HEK293T (cell line): ENCODE measurements around the gene SMIM45.

Experiments
- ARNT ChIP-seq: fragments of 450-650 bp; IDR thresholded peaks from 2 replicates; pipeline ENCODE4 v1.6.1; 2017; ENCODE audit warnings: mild to moderate bottlenecking
- BHLHE40 ChIP-seq: fragments of 450-650 bp; IDR thresholded peaks from 2 replicates; pipeline ENCODE4 v1.6.1; 2016; ENCODE audit warnings: mild to moderate bottlenecking, moderate library complexity, borderline replicate concordance
- CTBP1 ChIP-seq: fragments of 450-650 bp; IDR thresholded peaks from 2 replicates; pipeline ENCODE4 v1.6.1; 2016; ENCODE audit warnings: borderline replicate concordance
- FOXA1 ChIP-seq: fragments of 450-650 bp; IDR thresholded peaks from 2 replicates; pipeline ENCODE4 v1.6.1; 2016; ENCODE audit warnings: mild to moderate bottlenecking
- HDGF ChIP-seq: fragments of 450-650 bp; IDR thresholded peaks from 2 replicates; pipeline ENCODE4 v1.6.1; 2017; ENCODE audit warnings: antibody characterized with exemption, borderline replicate concordance
- SP1 ChIP-seq: fragments of 450-650 bp; IDR thresholded peaks from 2 replicates; pipeline ENCODE4 v1.6.1; 2017

DNA sequence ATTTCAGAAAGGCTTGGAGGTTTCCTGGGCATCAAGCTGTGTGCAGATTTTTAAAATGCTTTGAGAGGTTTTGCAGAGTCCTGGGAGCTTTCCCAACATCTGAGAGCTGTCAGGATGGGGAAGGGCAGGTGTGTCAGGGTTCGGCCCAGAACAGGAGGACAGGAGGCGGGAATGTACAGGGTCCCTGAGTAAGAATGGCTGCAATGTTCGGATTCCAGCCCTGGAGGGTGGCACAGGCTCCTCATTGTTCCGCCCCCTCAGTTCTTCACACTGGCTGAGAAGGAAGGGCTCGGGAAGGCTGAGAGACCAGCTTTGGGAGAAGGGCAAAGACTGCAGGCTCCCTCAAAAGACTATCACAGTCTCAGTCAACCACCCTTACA is 12.2 kb downstream of the SMIM45 start:
- TF ChIP-seq ARNT = no peak
- no peak for TF ChIP-seq BHLHE40
- no peak for TF ChIP-seq HDGF
- TF ChIP-seq FOXA1 = no peak
- TF ChIP-seq SP1 = no peak
- TF ChIP-seq CTBP1 = no peak
